ENCODE data around the gene CALU.

Gene CALU

GRCh38 chr7:128707752-128708151 lies 31.4 kb upstream of the CALU start:
- Histone ChIP-seq H3K9ac (ENCODE audit: low read length) (no peak overlapping the region), H3K36me3 (ENCODE audit: control insufficient read depth, insufficient read depth, low read length) (no peaks in the 10 kb centered on the region), H3K27ac (ENCODE audit: low read depth, low read length) (no peak overlapping the region), H3K4me1 (ENCODE audit: control insufficient read depth, insufficient read depth, low read length) (no peaks in the 10 kb centered on the region), H3K27me3 (ENCODE audit: control insufficient read depth, insufficient read depth, low read length) (no peaks in the 10 kb centered on the region), H3K4me3 (ENCODE audit: low read length) (no peak overlapping the region)

GRCh38 chr7:128708235-128708634 lies 30.9 kb upstream of the CALU start:
- H3K36me3 ChIP-seq (ENCODE audit: control insufficient read depth, insufficient read depth, low read length) = no peaks in the 10 kb centered on the region
- H3K4me1 ChIP-seq (ENCODE audit: control insufficient read depth, insufficient read depth, low read length) = no peaks in the 10 kb centered on the region
- H3K27me3 ChIP-seq (ENCODE audit: control insufficient read depth, insufficient read depth, low read length) = no peaks in the 10 kb centered on the region
- H3K9ac ChIP-seq (ENCODE audit: low read length) = no peak overlapping the region
- no peak overlapping the region for H3K4me3 ChIP-seq (ENCODE audit: low read length)
- no peak overlapping the region for H3K27ac ChIP-seq (ENCODE audit: low read depth, low read length)

GRCh38 chr7:128708824-128709223 lies 30.3 kb upstream of the CALU start:
- Histone ChIP-seq H3K27me3 (ENCODE audit: control insufficient read depth, insufficient read depth, low read length) (no peaks in the 10 kb centered on the region), H3K36me3 (ENCODE audit: control insufficient read depth, insufficient read depth, low read length) (no peaks in the 10 kb centered on the region), H3K4me1 (ENCODE audit: control insufficient read depth, insufficient read depth, low read length) (no peaks in the 10 kb centered on the region), H3K27ac (ENCODE audit: low read depth, low read length) (no peak overlapping the region), H3K4me3 (ENCODE audit: low read length) (no peak overlapping the region), H3K9ac (ENCODE audit: low read length) (no peak overlapping the region)

- no peak overlapping the region for H3K9ac ChIP-seq (ENCODE audit: low read length)
- no peaks in the 10 kb centered on the region for H3K36me3 ChIP-seq (ENCODE audit: control insufficient read depth, insufficient read depth, low read length)
- no peak overlapping the region for H3K4me3 ChIP-seq (ENCODE audit: low read length)
- H3K27ac ChIP-seq (ENCODE audit: low read depth, low read length) = no peak overlapping the region
- no peaks in the 10 kb centered on the region for H3K4me1 ChIP-seq (ENCODE audit: control insufficient read depth, insufficient read depth, low read length)
- H3K27me3 ChIP-seq (ENCODE audit: control insufficient read depth, insufficient read depth, low read length) = no peaks in the 10 kb centered on the region
Observed at GRCh38 chr7:128710481-128710880, 28.7 kb upstream of the CALU start.

- Histone ChIP-seq H3K36me3 (ENCODE audit: control insufficient read depth, insufficient read depth, low read length) (no peaks in the 10 kb centered on the region), H3K9ac (ENCODE audit: low read length) (no peak overlapping the region), H3K4me3 (ENCODE audit: low read length) (no peak overlapping the region), H3K27me3 (ENCODE audit: control insufficient read depth, insufficient read depth, low read length) (no peaks in the 10 kb centered on the region), H3K27ac (ENCODE audit: low read depth, low read length) (no peak overlapping the region), H3K4me1 (ENCODE audit: control insufficient read depth, insufficient read depth, low read length) (no peaks in the 10 kb centered on the region)
Observed at GRCh38 chr7:128713794-128714193, 25.4 kb upstream of the CALU start.

GRCh38 chr7:128714701-128715495 lies 24.3 kb upstream of the CALU start:
- Histone ChIP-seq H3K36me3 (ENCODE audit: control insufficient read depth, insufficient read depth, low read length) (no peaks in the 10 kb centered on the region), H3K27me3 (ENCODE audit: control insufficient read depth, insufficient read depth, low read length) (no peaks in the 10 kb centered on the region), H3K27ac (ENCODE audit: low read depth, low read length) (no peak overlapping the region), H3K4me3 (ENCODE audit: low read length) (no peak overlapping the region), H3K4me1 (ENCODE audit: control insufficient read depth, insufficient read depth, low read length) (no peaks in the 10 kb centered on the region), H3K9ac (ENCODE audit: low read length) (no peak overlapping the region)

- Histone ChIP-seq H3K4me1 (ENCODE audit: control insufficient read depth, insufficient read depth, low read length) (no peaks in the 10 kb centered on the region), H3K27me3 (ENCODE audit: control insufficient read depth, insufficient read depth, low read length) (no peaks in the 10 kb centered on the region), H3K36me3 (ENCODE audit: control insufficient read depth, insufficient read depth, low read length) (no peaks in the 10 kb centered on the region), H3K4me3 (ENCODE audit: low read length) (no peak overlapping the region), H3K27ac (ENCODE audit: low read depth, low read length) (no peak overlapping the region), H3K9ac (ENCODE audit: low read length) (no peak overlapping the region)
Observed at GRCh38 chr7:128718967-128719642, 20.1 kb upstream of the CALU start.

- Histone ChIP-seq H3K36me3 (ENCODE audit: control insufficient read depth, insufficient read depth, low read length) (no peaks in the 10 kb centered on the region), H3K27ac (ENCODE audit: low read depth, low read length) (no peak overlapping the region), H3K4me1 (ENCODE audit: control insufficient read depth, insufficient read depth, low read length) (no peaks in the 10 kb centered on the region), H3K27me3 (ENCODE audit: control insufficient read depth, insufficient read depth, low read length) (no peaks in the 10 kb centered on the region), H3K9ac (ENCODE audit: low read length) (no peak overlapping the region), H3K4me3 (ENCODE audit: low read length) (no peak overlapping the region)
Observed at GRCh38 chr7:128721376-128721775, 17.8 kb upstream of the CALU start.

GRCh38 chr7:128724743-128725142 lies 14.4 kb upstream of the CALU start:
- no peaks in the 10 kb centered on the region for H3K4me1 ChIP-seq (ENCODE audit: control insufficient read depth, insufficient read depth, low read length)

GRCh38 chr7:128725531-128725930 lies 13.6 kb upstream of the CALU start:
- Histone ChIP-seq H3K27me3 (ENCODE audit: control insufficient read depth, insufficient read depth, low read length) (no peaks in the 10 kb centered on the region), H3K27ac (ENCODE audit: low read depth, low read length) (no peak overlapping the region), H3K4me3 (ENCODE audit: low read length) (no peak overlapping the region), H3K9ac (ENCODE audit: low read length) (no peak overlapping the region), H3K4me1 (ENCODE audit: control insufficient read depth, insufficient read depth, low read length) (no peaks in the 10 kb centered on the region), H3K36me3 (ENCODE audit: control insufficient read depth, insufficient read depth, low read length) (no peaks in the 10 kb centered on the region)

More at GRCh38 chr7:128724743-128725142, 14.4 kb upstream of the CALU start:
- Histone ChIP-seq H3K36me3 (ENCODE audit: control insufficient read depth, insufficient read depth, low read length) (no peaks in the 10 kb centered on the region), H3K27me3 (ENCODE audit: control insufficient read depth, insufficient read depth, low read length) (no peaks in the 10 kb centered on the region), H3K9ac (ENCODE audit: low read length) (no peak overlapping the region), H3K4me3 (ENCODE audit: low read length) (no peak overlapping the region), H3K27ac (ENCODE audit: low read depth, low read length) (no peak overlapping the region)

- H3K27me3 ChIP-seq (ENCODE audit: control insufficient read depth, insufficient read depth, low read length) = no peaks in the 10 kb centered on the region
- H3K9ac ChIP-seq (ENCODE audit: low read length) = no peak overlapping the region
- no peaks in the 10 kb centered on the region for H3K4me1 ChIP-seq (ENCODE audit: control insufficient read depth, insufficient read depth, low read length)
- no peak overlapping the region for H3K27ac ChIP-seq (ENCODE audit: low read depth, low read length)
- no peak overlapping the region for H3K4me3 ChIP-seq (ENCODE audit: low read length)
- no peaks in the 10 kb centered on the region for H3K36me3 ChIP-seq (ENCODE audit: control insufficient read depth, insufficient read depth, low read length)
Observed at GRCh38 chr7:128726059-128726736, 13.0 kb upstream of the CALU start.

GRCh38 chr7:128726737-128727072 lies 12.5 kb upstream of the CALU start:
- Histone ChIP-seq H3K36me3 (ENCODE audit: control insufficient read depth, insufficient read depth, low read length) (no peaks in the 10 kb centered on the region), H3K27me3 (ENCODE audit: control insufficient read depth, insufficient read depth, low read length) (no peaks in the 10 kb centered on the region), H3K4me1 (ENCODE audit: control insufficient read depth, insufficient read depth, low read length) (no peaks in the 10 kb centered on the region), H3K9ac (ENCODE audit: low read length) (no peak overlapping the region), H3K27ac (ENCODE audit: low read depth, low read length) (no peak overlapping the region), H3K4me3 (ENCODE audit: low read length) (no peak overlapping the region)

Measured in rectal smooth muscle tissue (tissue), 1 donor.